ENCODE data around the gene STH.

STH gene

DNA sequence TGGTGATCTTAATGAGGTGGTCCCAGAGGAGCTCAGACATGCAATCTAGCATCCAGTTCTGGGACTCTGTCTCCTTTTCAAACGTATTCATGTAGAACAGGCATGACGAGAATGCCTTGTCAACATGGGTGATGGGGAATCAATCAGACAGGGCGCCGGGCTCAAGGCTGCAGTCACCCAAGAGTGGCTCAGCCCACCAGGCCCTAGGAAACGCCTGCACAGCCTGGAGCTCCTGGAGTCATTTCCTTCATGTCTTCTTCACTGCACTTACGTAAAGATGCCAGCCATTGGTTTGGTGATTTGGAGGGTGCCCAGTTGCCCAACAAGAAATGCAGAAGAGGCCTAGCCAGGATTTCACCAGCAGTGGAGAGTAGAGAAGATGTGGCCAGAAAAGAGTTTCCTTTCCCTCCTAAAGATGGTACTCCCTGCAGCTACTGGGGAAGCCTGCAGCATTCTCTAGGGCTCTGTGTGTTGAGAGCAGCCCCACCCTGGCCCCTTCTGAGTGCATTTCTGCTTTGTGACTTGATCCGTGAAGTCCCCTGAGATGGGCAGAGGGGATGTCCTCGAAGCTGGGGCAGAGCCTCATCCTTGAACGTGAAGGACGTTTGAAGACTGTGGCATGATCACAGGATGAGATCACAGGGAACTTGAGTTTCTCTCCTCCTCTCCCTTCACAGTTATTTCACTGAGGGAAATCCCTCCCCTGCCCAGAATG is 24.0 kb upstream of the STH start:
- no peak for ATAC-seq

GRCh38 chr17:45975640-45976295 is 23.3 kb upstream of the STH start:
- ATAC-seq: no peak
- TF ChIP-seq ISL1 (CRISPR knock-in tag; IDR thresholded peaks at IDR 0.05) (no peak), PPARA (CRISPR knock-in tag; IDR thresholded peaks at IDR 0.05; ENCODE audit: borderline replicate concordance) (no peak), TCF4 (CRISPR knock-in tag; IDR thresholded peaks at IDR 0.05; ENCODE audit: borderline replicate concordance) (no peak), PATZ1 (CRISPR knock-in tag; IDR thresholded peaks at IDR 0.05; ENCODE audit: borderline replicate concordance) (no peak), ZC3H10 (CRISPR knock-in tag; IDR thresholded peaks at IDR 0.05) (no peak), ZFP3 (CRISPR knock-in tag; IDR thresholded peaks at IDR 0.05) (no peak), GLIS3 (CRISPR knock-in tag; IDR thresholded peaks at IDR 0.05) (no peak)
- TF ChIP-seq, protein P1, sequence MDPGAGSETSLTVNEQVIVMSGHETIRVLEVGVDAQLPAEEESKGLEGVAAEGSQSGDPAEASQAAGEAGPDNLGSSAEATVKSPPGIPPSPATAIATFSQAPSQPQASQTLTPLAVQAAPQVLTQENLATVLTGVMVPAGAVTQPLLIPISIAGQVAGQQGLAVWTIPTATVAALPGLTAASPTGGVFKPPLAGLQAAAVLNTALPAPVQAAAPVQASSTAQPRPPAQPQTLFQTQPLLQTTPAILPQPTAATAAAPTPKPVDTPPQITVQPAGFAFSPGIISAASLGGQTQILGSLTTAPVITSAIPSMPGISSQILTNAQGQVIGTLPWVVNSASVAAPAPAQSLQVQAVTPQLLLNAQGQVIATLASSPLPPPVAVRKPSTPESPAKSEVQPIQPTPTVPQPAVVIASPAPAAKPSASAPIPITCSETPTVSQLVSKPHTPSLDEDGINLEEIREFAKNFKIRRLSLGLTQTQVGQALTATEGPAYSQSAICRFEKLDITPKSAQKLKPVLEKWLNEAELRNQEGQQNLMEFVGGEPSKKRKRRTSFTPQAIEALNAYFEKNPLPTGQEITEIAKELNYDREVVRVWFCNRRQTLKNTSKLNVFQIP (CRISPR knock-in tag; IDR thresholded peaks at IDR 0.05; ENCODE audit: borderline replicate concordance, low read depth): no peak

More for the DNA sequence above, 24.0 kb upstream of the STH start:
- TF ChIP-seq ZFP3 (CRISPR knock-in tag; IDR thresholded peaks at IDR 0.05) (no peak), ZC3H10 (CRISPR knock-in tag; IDR thresholded peaks at IDR 0.05) (no peak), ZNF8 (CRISPR knock-in tag; IDR thresholded peaks at IDR 0.05) (no peak), BACH2 (CRISPR knock-in tag; IDR thresholded peaks at IDR 0.05; ENCODE audit: borderline replicate concordance) (no peak), PATZ1 (CRISPR knock-in tag; IDR thresholded peaks at IDR 0.05; ENCODE audit: borderline replicate concordance) (no peak), OSR1 (CRISPR knock-in tag; IDR thresholded peaks at IDR 0.05) (no peak), ISL1 (CRISPR knock-in tag; IDR thresholded peaks at IDR 0.05) (no peak), ZFP30 (CRISPR knock-in tag; IDR thresholded peaks at IDR 0.05) (no peak), CREB5 (CRISPR knock-in tag; IDR thresholded peaks at IDR 0.05; ENCODE audit: low read depth) (no peak), TCF4 (CRISPR knock-in tag; IDR thresholded peaks at IDR 0.05; ENCODE audit: borderline replicate concordance) (no peak), ZNF565 (CRISPR knock-in tag; conservative IDR thresholded peaks at IDR 0.05; ENCODE audit: low read depth) (no peak), SNAI2 (CRISPR knock-in tag; IDR thresholded peaks at IDR 0.05) (no peak), TOX (CRISPR knock-in tag; IDR thresholded peaks at IDR 0.05; ENCODE audit: borderline replicate concordance) (no peak), ZNF70 (CRISPR knock-in tag; IDR thresholded peaks at IDR 0.05) (no peak), RARB (CRISPR knock-in tag; IDR thresholded peaks at IDR 0.05) (no peak), ESRRG (CRISPR knock-in tag; IDR thresholded peaks at IDR 0.05) (no peak), CSDC2 (CRISPR knock-in tag; IDR thresholded peaks at IDR 0.05) (no peak)
- TF ChIP-seq, protein P2, sequence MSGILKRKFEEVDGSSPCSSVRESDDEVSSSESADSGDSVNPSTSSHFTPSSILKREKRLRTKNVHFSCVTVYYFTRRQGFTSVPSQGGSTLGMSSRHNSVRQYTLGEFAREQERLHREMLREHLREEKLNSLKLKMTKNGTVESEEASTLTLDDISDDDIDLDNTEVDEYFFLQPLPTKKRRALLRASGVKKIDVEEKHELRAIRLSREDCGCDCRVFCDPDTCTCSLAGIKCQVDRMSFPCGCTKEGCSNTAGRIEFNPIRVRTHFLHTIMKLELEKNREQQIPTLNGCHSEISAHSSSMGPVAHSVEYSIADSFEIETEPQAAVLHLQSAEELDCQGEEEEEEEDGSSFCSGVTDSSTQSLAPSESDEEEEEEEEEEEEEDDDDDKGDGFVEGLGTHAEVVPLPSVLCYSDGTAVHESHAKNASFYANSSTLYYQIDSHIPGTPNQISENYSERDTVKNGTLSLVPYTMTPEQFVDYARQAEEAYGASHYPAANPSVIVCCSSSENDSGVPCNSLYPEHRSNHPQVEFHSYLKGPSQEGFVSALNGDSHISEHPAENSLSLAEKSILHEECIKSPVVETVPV (CRISPR knock-in tag; IDR thresholded peaks at IDR 0.05): no peak
- TF ChIP-seq, protein P1 (CRISPR knock-in tag; IDR thresholded peaks at IDR 0.05; ENCODE audit: borderline replicate concordance, low read depth): no peak
